Fibroblast of lung (primary cell): ENCODE results near the gene TRAF5.

Experiments used
- CTCF ChIP-seq, 2 donors: IDR thresholded peaks in 1 of 2; conservative IDR thresholded peaks in 1 of 2; 1 replicate in 1 of 2; 2 replicates in 1 of 2; pipeline ENCODE4 v1.5.1; 2011 to 2012; ENCODE audit warnings: low read length in 2 of 2, control low read depth in 1 of 2, inconsistent platforms in 1 of 2, low read depth in 1 of 2, mild to moderate bottlenecking in 1 of 2
- EZH2 ChIP-seq: IDR thresholded peaks from 2 replicates; pipeline ENCODE4 v1.5.1; 2012; ENCODE audit warnings: low read length, control low read depth, mild to moderate bottlenecking; ENCODE audit errors: missing control alignments

GRCh38 chr1:211326528-211327345, at the start of gene TRAF5:
- TF ChIP-seq CTCF (conservative IDR thresholded peaks at IDR 0.05 in 1 of 2, IDR thresholded peaks at IDR 0.05 in 1 of 2; ENCODE audit: low read depth in 1 of 2, low read length in 2 of 2) (no peak), EZH2 (no peak)
